DND-41 (cell line): Measurements from ENCODE around the gene SMIM3.

Experiments used
- ATAC-seq: fragments of 200-7000 bp; cut with Tn5 transposase; 3 replicates; pipeline ENCODE4 v1.9.1; 2021; ENCODE audit warnings: low read depth; ENCODE audit not compliant: insufficient read depth
- DNase-seq: peaks from one replicate; pipeline ENCODE4 v3.0.0-alpha.2; 2020
- H2AFZ ChIP-seq: 2 replicates; pipeline ENCODE4 v1.6.0; 2012; ENCODE audit warnings: low read depth, low read length
- H3K27ac ChIP-seq: 2 replicates; pipeline ENCODE4 v1.5.1; 2012; ENCODE audit warnings: low read length, inconsistent platforms
- H3K27me3 ChIP-seq: fragments of 200-600 bp; sonication (generic); 2 replicates; pipeline ENCODE4 v1.6.0; 2012; ENCODE audit warnings: low read length, mild to moderate bottlenecking, inconsistent platforms; ENCODE audit not compliant: insufficient read depth, poor library complexity
- H3K36me3 ChIP-seq: 2 replicates; pipeline ENCODE4 v1.5.1; 2012; ENCODE audit warnings: low read length, inconsistent platforms; ENCODE audit not compliant: insufficient read depth
- H3K4me1 ChIP-seq: 2 replicates; pipeline ENCODE4 v1.5.1; 2012; ENCODE audit warnings: mild to moderate bottlenecking, low read length; ENCODE audit not compliant: insufficient read depth
- H3K4me2 ChIP-seq: 2 replicates; pipeline ENCODE4 v1.6.0; 2012; ENCODE audit warnings: mild to moderate bottlenecking, moderate library complexity, low read length, inconsistent platforms; ENCODE audit not compliant: insufficient read depth
- H3K4me3 ChIP-seq, 2 experiments: fragments of 200-600 bp in 1 of 2; shearing (Covaris generic) in 1 of 2; 2 replicates each; pipeline ENCODE4 v1.5.1; 2012 to 2016; ENCODE audit warnings: inconsistent platforms in 2 of 2, low read length in 2 of 2, mild to moderate bottlenecking in 2 of 2, low read depth in 1 of 2, moderate library complexity in 1 of 2
- H3K79me2 ChIP-seq: 2 replicates; pipeline ENCODE4 v1.6.0; 2012; ENCODE audit warnings: low read length, inconsistent platforms; ENCODE audit not compliant: insufficient read depth
- H3K9ac ChIP-seq: 2 replicates; pipeline ENCODE4 v1.6.0; 2012; ENCODE audit warnings: low read depth, mild to moderate bottlenecking, inconsistent platforms, low read length, moderate library complexity
- H3K9me3 ChIP-seq: 2 replicates; pipeline ENCODE4 v1.5.1; 2012; ENCODE audit warnings: low read length, moderate library complexity, mild to moderate bottlenecking, inconsistent platforms; ENCODE audit not compliant: insufficient read depth, severe bottlenecking
- H4K20me1 ChIP-seq: 2 replicates; pipeline ENCODE4 v1.6.0; 2012; ENCODE audit warnings: low read length; ENCODE audit not compliant: insufficient read depth
- CTCF ChIP-seq: IDR thresholded peaks from 2 replicates; pipeline ENCODE4 v1.5.1; 2012; ENCODE audit warnings: borderline replicate concordance, low read length, moderate library complexity, mild to moderate bottlenecking; ENCODE audit not compliant: poor library complexity, severe bottlenecking; ENCODE audit errors: extremely low read depth
- EZH2 ChIP-seq: IDR thresholded peaks from 3 replicates; pipeline ENCODE4 v1.6.1; 2012; ENCODE audit warnings: borderline replicate concordance, low read depth, mild to moderate bottlenecking, moderate library complexity, low read length, inconsistent platforms; ENCODE audit not compliant: severe bottlenecking

SMIM3 gene

GRCh38 chr5:150753863-150754262, 24.7 kb upstream of the SMIM3 start:
- H3K4me1 ChIP-seq, result peaks cover 14% of the 10 kb centered on the region
- no peaks in the 10 kb centered on the region for H3K27me3 ChIP-seq
- peaks cover 76% of the 10 kb centered on the region for H3K36me3 ChIP-seq
- peaks cover 91% of the 10 kb centered on the region for H3K79me2 ChIP-seq
- peaks cover 2% of the 10 kb centered on the region; the same call in 1 of the 2 replicates for H4K20me1 ChIP-seq
- DNase-seq, result no peak
- no peak overlapping the region for H3K27ac ChIP-seq
- no peak overlapping the region for H3K9ac ChIP-seq
- H3K4me3 ChIP-seq, result no peak overlapping the region
- TF ChIP-seq EZH2 (no peak), CTCF (no peak)
- ATAC-seq, result no peak
- H2AFZ ChIP-seq, result no peak overlapping the region
- no peak overlapping the region for H3K4me2 ChIP-seq
- no peaks in the 10 kb centered on the region for H3K9me3 ChIP-seq

DNA sequence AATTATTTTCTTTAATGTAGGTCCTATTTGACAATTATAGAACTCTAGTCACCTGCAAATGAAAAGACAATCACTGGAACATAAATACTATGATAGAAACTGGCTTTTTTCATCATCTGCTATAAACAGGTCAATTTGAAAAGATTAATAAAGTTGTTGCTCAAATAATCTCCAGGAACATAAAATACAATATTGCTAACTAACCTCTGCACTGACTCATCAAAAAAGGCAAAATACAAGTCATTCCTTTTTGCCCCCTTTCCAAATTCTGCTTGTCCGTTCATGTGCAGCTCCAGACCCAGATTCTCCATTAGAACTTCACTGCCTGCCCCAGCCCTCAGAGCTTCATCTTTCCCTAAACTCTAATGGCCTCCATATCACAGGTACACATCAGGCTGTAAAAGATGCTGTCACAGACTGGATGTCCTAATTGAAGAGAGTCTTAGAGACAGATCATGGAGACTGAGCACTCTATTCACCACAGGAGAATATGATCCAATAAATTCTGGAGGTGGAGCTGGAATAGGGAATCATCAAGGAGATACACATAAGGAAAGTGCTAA, 21.4 kb upstream of the SMIM3 start:
- Histone ChIP-seq H3K9ac (peak overlapping the region; percentile 79), H3K27me3 (no peaks in the 10 kb centered on the region), H3K4me1 (peaks cover 23% of the 10 kb centered on the region), H3K4me3 (peak overlapping the region in 1 of 2 experiments; percentile 90; a peak in 3 of 4 replicates), H2AFZ (no peak overlapping the region), H3K9me3 (no peaks in the 10 kb centered on the region), H3K79me2 (peaks cover 58% of the 10 kb centered on the region), H3K36me3 (peaks cover 43% of the 10 kb centered on the region), H3K27ac (peak overlapping the region; percentile 51; the same call in 1 of the 2 replicates), H4K20me1 (peaks cover 2% of the 10 kb centered on the region; the same call in 1 of the 2 replicates), H3K4me2 (peak overlapping the region; percentile 80)
- no peak for TF ChIP-seq CTCF
- TF ChIP-seq EZH2, result no peak
- ATAC-seq, result no peak
- no peak for DNase-seq

GRCh38 chr5:150758203-150758530, 20.4 kb upstream of the SMIM3 start:
- peaks cover 2% of the 10 kb centered on the region; the same call in 1 of the 2 replicates for H4K20me1 ChIP-seq
- no peaks in the 10 kb centered on the region for H3K9me3 ChIP-seq
- H3K9ac ChIP-seq, result peak overlapping the region; percentile 79
- no peak for TF ChIP-seq CTCF
- TF ChIP-seq EZH2, result no peak
- peak overlapping the region; percentile 80 for H3K4me2 ChIP-seq
- H3K4me3 ChIP-seq, result peak overlapping the region; percentile 80 to 90
- H3K27me3 ChIP-seq, result no peaks in the 10 kb centered on the region
- no peak for DNase-seq
- peaks cover 52% of the 10 kb centered on the region for H3K79me2 ChIP-seq
- H2AFZ ChIP-seq, result peak overlapping the region; percentile 64
- peaks cover 35% of the 10 kb centered on the region for H3K36me3 ChIP-seq
- H3K27ac ChIP-seq, result peak overlapping the region; percentile 89
- peaks cover 23% of the 10 kb centered on the region for H3K4me1 ChIP-seq
- ATAC-seq, result peak; percentile 15
